ENCODE results near the gene UBR4. TPM values are rescaled to one million over a fixed set of nuclear protein-coding genes. Genes with fewer than 3 reads are reported as not detected.

Gene UBR4
- total and polyA plus RNA-seq, 10 of the 15 experiments (the other 5 are each of a cell fraction or from before 2014, with no cell fraction given), result 34.2 to 124 (median 56.2) TPM

- H4K20me1 ChIP-seq (ENCODE audit: control insufficient read depth, insufficient read depth), result no peaks in the 10 kb centered on the region
- BruUV-seq (replicated peaks), result no TSS peak
- H3K27ac ChIP-seq (ENCODE audit: control insufficient read depth, insufficient read depth), result no peak overlapping the region
- DNase-seq (ENCODE audit: low read depth, low spot score) (no peak), FAIRE-seq (no peak), ATAC-seq (no peak)
- in situ Hi-C loops (cut with MboI), result no loop called here
- RAD21 ChIA-PET (ENCODE audit: unreplicated experiment), result no interaction called here
- no peaks in the 10 kb centered on the region for H3K36me3 ChIP-seq (ENCODE audit: control insufficient read depth in 2 of 2, insufficient read depth in 2 of 2, low read length in 1 of 2)
- H2AFZ ChIP-seq (ENCODE audit: control insufficient read depth, low read depth, low read length), result no peak overlapping the region
- SMC1A ChIA-PET (ENCODE audit: uncharacterized antibody, unreplicated experiment), result interaction anchor here (0.7 kb wide), 1 partner anchor 244 kb away, joined by 3 read pairs; no protein-coding TSS in a partner anchor
- H3K9ac ChIP-seq (ENCODE audit: control insufficient read depth, insufficient read depth, low read length), result no peak overlapping the region
- H3K9me3 ChIP-seq (replicated peaks; ENCODE audit: control insufficient read depth, insufficient read depth, low read length), result no peaks in the 10 kb centered on the region
- H3K4me3 ChIP-seq, result no peak overlapping the region
- H3K27me3 ChIP-seq (replicated peaks in 1 of 2; ENCODE audit: control insufficient read depth in 2 of 2, insufficient read depth in 2 of 2, low read length in 1 of 2), result peaks cover 0 to 2% of the 10 kb centered on the region in 2 experiments; a peak in 3 of 4 replicates
- POLR2A ChIA-PET, result no interaction called here
- CTCF ChIA-PET, result interaction anchor here (1.5 kb wide), 1 partner anchor 142 kb away, joined by 3 read pairs; no protein-coding TSS in a partner anchor
- no peak overlapping the region for H3K4me2 ChIP-seq (ENCODE audit: control insufficient read depth, insufficient read depth)
- no peaks in the 10 kb centered on the region for H3K79me2 ChIP-seq (ENCODE audit: control insufficient read depth, insufficient read depth, low read length)
- no peaks in the 10 kb centered on the region for H3K4me1 ChIP-seq (ENCODE audit: control insufficient read depth, insufficient read depth, low read length)
- intact Hi-C loops (cut with micrococcal nuclease; ENCODE audit: unreplicated experiment), result no loop called here
- WGBS (ENCODE audit: insufficient coverage, insufficient replicate concordance, low lambda C conversion rate, missing lambda C conversion rate), result 21% methylated on average over 11 of the region's 11 CpGs
- TF ChIP-seq CEBPZ (IDR thresholded peaks at IDR 0.05; ENCODE audit: low read depth, low read length) (no peak), JUNB (IDR thresholded peaks at IDR 0.05) (no peak), HDAC6 (IDR thresholded peaks at IDR 0.05; ENCODE audit: unreplicated experiment) (no peak), SIN3A (IDR thresholded peaks at IDR 0.05; ENCODE audit: low read depth, low read length) (no peak), MEF2A (IDR thresholded peaks at IDR 0.05; ENCODE audit: insufficient read depth, low read depth, low read length) (no peak), CBFB (IDR thresholded peaks at IDR 0.05; ENCODE audit: low read depth) (no peak), ZNF24 (IDR thresholded peaks at IDR 0.05) (no peak), SMAD5 (IDR thresholded peaks at IDR 0.05; ENCODE audit: low read depth) (no peak), SP1 (IDR thresholded peaks at IDR 0.05; ENCODE audit: low read depth, low read length) (no peak), BCL3 (IDR thresholded peaks at IDR 0.05; ENCODE audit: borderline replicate concordance, insufficient read depth, low read depth, low read length, poor library complexity, severe bottlenecking) (no peak), MTA3 (IDR thresholded peaks at IDR 0.05; ENCODE audit: borderline replicate concordance, low read length) (no peak), MLLT1 (IDR thresholded peaks at IDR 0.05) (no peak), ZNF217 (IDR thresholded peaks at IDR 0.05) (no peak)
- TF ChIP-seq, protein P1, sequence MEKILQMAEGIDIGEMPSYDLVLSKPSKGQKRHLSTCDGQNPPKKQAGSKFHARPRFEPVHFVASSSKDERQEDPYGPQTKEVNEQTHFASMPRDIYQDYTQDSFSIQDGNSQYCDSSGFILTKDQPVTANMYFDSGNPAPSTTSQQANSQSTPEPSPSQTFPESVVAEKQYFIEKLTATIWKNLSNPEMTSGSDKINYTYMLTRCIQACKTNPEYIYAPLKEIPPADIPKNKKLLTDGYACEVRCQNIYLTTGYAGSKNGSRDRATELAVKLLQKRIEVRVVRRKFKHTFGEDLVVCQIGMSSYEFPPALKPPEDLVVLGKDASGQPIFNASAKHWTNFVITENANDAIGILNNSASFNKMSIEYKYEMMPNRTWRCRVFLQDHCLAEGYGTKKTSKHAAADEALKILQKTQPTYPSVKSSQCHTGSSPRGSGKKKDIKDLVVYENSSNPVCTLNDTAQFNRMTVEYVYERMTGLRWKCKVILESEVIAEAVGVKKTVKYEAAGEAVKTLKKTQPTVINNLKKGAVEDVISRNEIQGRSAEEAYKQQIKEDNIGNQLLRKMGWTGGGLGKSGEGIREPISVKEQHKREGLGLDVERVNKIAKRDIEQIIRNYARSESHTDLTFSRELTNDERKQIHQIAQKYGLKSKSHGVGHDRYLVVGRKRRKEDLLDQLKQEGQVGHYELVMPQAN (conservative IDR thresholded peaks at IDR 0.05), result no peak
- TF ChIP-seq, protein P2, sequence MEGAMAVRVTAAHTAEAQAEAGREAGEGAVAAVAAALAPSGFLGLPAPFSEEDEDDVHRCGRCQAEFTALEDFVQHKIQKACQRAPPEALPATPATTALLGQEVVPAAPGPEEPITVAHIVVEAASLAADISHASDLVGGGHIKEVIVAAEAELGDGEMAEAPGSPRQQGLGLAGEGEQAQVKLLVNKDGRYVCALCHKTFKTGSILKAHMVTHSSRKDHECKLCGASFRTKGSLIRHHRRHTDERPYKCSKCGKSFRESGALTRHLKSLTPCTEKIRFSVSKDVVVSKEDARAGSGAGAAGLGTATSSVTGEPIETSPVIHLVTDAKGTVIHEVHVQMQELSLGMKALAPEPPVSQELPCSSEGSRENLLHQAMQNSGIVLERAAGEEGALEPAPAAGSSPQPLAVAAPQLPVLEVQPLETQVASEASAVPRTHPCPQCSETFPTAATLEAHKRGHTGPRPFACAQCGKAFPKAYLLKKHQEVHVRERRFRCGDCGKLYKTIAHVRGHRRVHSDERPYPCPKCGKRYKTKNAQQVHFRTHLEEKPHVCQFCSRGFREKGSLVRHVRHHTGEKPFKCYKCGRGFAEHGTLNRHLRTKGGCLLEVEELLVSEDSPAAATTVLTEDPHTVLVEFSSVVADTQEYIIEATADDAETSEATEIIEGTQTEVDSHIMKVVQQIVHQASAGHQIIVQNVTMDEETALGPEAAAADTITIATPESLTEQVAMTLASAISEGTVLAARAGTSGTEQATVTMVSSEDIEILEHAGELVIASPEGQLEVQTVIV (IDR thresholded peaks at IDR 0.05; ENCODE audit: borderline replicate concordance, partially characterized antibody), result no peak
Measured at GRCh38 chr1:19055001-19055400, 155.1 kb downstream of the UBR4 start.

All from GM12878 (cell line).